ENCODE data around the gene INSYN2B.

DNA sequence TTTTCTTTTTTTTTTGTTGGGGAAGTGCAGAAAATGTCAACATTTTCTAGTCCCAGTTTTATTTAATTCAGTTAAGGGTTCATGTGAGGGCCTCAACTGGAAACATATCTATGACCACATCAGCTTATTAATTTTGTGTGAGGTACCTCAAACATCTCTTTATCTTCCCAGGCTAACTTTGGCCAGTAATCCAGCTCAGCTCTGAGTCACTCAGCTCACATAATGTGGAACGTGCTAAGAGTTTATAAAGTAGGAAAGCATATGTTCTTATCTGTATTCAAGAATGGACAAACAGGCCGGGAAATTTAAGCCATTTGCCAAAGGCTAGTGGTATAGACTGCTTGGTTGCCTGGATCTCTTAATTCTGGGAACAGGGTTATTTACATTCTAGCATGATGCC is 118.4 kb downstream of the INSYN2B start:
- TF ChIP-seq POLR2A (IDR thresholded peaks at IDR 0.05) (no peak), CTCF (IDR thresholded peaks at IDR 0.05) (no peak)

Measured in heart left ventricle (tissue), 13 donors.